Spleen (tissue), 11 donors: ENCODE data around the gene MVB12A. TPM values are rescaled to one million over a fixed set of nuclear protein-coding genes. Genes with fewer than 3 reads are reported as not detected.

ENCODE experiments used
- DNase-seq: peaks from one replicate; pipeline ENCODE4 v3.0.0-alpha.2; 2020
- H3K27ac ChIP-seq, 8 donors: fragments of 200-600 bp; sonication (generic) in 7 of 8; 1 replicate in 4 of 8; 2 replicates in 4 of 8; pipeline versions ENCODE4 v1.5.0 to v1.8.0; 2016 to 2021; ENCODE audit warnings: inconsistent platforms in 4 of 8, mild to moderate bottlenecking in 4 of 8, moderate library complexity in 1 of 8
- H3K27me3 ChIP-seq, 7 donors: fragments of 200-600 bp; sonication (generic) in 6 of 7; replicated peaks in 1 of 7; 1 replicate in 4 of 7; 2 replicates in 3 of 7; pipeline versions ENCODE4 v1.5.0 to v1.8.0; 2016 to 2021; ENCODE audit warnings: inconsistent platforms in 3 of 7, mild to moderate bottlenecking in 1 of 7
- H3K36me3 ChIP-seq, 6 donors: fragments of 200-600 bp; sonication (generic) in 5 of 6; 1 replicate in 4 of 6; 2 replicates in 2 of 6; pipeline versions ENCODE4 v1.5.0 to v1.8.0; 2016 to 2021; ENCODE audit warnings: inconsistent platforms in 2 of 6
- H3K4me1 ChIP-seq, 6 donors: fragments of 200-600 bp; sonication (generic) in 5 of 6; 1 replicate in 3 of 6; 2 replicates in 3 of 6; pipeline versions ENCODE4 v1.5.0 to v1.8.0; 2016 to 2021; ENCODE audit warnings: inconsistent platforms in 3 of 6
- H3K4me3 ChIP-seq, 8 donors: fragments of 200-600 bp; sonication (generic) in 7 of 8; 1 replicate in 4 of 8; 2 replicates in 4 of 8; pipeline versions ENCODE4 v1.5.0 to v1.8.0; 2016 to 2021; ENCODE audit warnings: inconsistent platforms in 4 of 8, mild to moderate bottlenecking in 4 of 8, moderate library complexity in 2 of 8
- H3K9me3 ChIP-seq, 8 donors: fragments of 200-600 bp; sonication (generic) in 7 of 8; 1 replicate in 4 of 8; 2 replicates in 4 of 8; pipeline versions ENCODE4 v1.5.0 to v1.8.0; 2016 to 2021; ENCODE audit warnings: inconsistent platforms in 4 of 8
- CTCF ChIP-seq, 11 experiments: fragments of 200-600 bp in 7 of 11; fragments of 450-650 bp in 4 of 11; sonication (generic) in 4 of 11; IDR thresholded peaks in 8 of 11; conservative IDR thresholded peaks in 3 of 11; 1 replicate in 7 of 11; 2 replicates in 4 of 11; pipeline versions ENCODE4 v1.4.0 to v1.8.0; 2016 to 2021; ENCODE audit warnings: antibody characterized with exemption in 11 of 11, inconsistent platforms in 4 of 11, mild to moderate bottlenecking in 1 of 11
- POLR2A ChIP-seq, 3 donors: fragments of 450-650 bp; IDR thresholded peaks; one replicate each; pipeline ENCODE4 v1.5.1; 2017; ENCODE audit warnings: antibody characterized with exemption in 3 of 3, mild to moderate bottlenecking in 1 of 3
- POLR2AphosphoS5 ChIP-seq, 3 donors: sonication (generic); formaldehyde crosslinking; IDR thresholded peaks; one replicate each; pipeline ENCODE4 v1.5.1; 2017; ENCODE audit warnings: antibody characterized with exemption in 3 of 3
- WGBS, 5 donors: extraction: QIAGEN DNeasy Blood & Tissue Kit in 3 of 5; methylation state at CpG; one replicate each; pipeline versions ENCODE4 v1.1.5 to v1.1.7; 2013 to 2018; 5-methylcytosine and 5-hydroxymethylcytosine counted together
- intact Hi-C: fragments of 100-400 bp; cut with DNase I; formaldehyde crosslinking; loops from one replicate; pipeline ENCODE4 v1.15.0; 2023; ENCODE audit warnings: low total_unique reads
- polyA plus RNA-seq, 3 donors: library from polyadenylated mRNA; stranded (reverse); fragments of 200-250 nt; gene quantifications; one replicate each; pipeline ENCODE4 v1.2.1, GENCODE V29; 2013
- total RNA-seq, 7 donors: library from RNA; depleted of rRNA in 3 of 7; stranded (reverse); fragments of >200 nt in 3 of 7; fragmentation: NEBNext Ultra II Directional in 4 of 7; extraction: Animal tissue kit (Norgen Biotek cat#: 25700) in 4 of 7; gene quantifications; one replicate each; pipeline versions ENCODE4 v1.1.0 to v1.2.1, GENCODE V29; 2016 to 2021
- donor health status: healthy with polysubstance abuse.
- donor health status: DM: no; HTN: no; CAD: no; lungs with moderate emphysema.
- donor health status: DM: no; HTN: no; CAD: no.
- donor health status: Bipolar disorder and iron deficiency.
- donor health status: healthy.
- donor health status: DM: no; HTN: no; CAD: no.
- donor health status: DM: yes; HTN: yes; CAD: no.

MVB12A gene
- total and polyA plus RNA-seq, 10 donors: 31.7 to 62.0 (median 39.9) TPM

GRCh38 chr19:17450264-17451075 lies 30.6 kb downstream of the MVB12A start:
- Histone ChIP-seq H3K4me1 (peaks cover 0 to 32% (median 16%) of the 10 kb centered on the region in 6 donors), H3K4me3 (no peak overlapping the region), H3K27ac (no peak overlapping the region), H3K36me3 (no peaks in the 10 kb centered on the region), H3K9me3 (no peaks in the 10 kb centered on the region), H3K27me3 (peaks cover 0 to 82% (median 37%) of the 10 kb centered on the region in 7 donors)
- WGBS, 5 donors: 45 to 50% (median 48%) methylated on average over 8 of the region's 8 CpGs
- intact Hi-C loops: no loop called here
- TF ChIP-seq CTCF (IDR thresholded peaks at IDR 0.05 in 8 of 11, conservative IDR thresholded peaks at IDR 0.05 in 3 of 11): no peak
- no peak for TF ChIP-seq POLR2A (IDR thresholded peaks at IDR 0.05)
- no peak for TF ChIP-seq POLR2AphosphoS5 (IDR thresholded peaks at IDR 0.05)
- no peak for DNase-seq

- Histone ChIP-seq H3K4me3 (no peak overlapping the region), H3K27me3 (peaks cover 0 to 96% (median 50%) of the 10 kb centered on the region in 7 donors), H3K36me3 (no peaks in the 10 kb centered on the region), H3K4me1 (peaks cover 0 to 38% (median 19%) of the 10 kb centered on the region in 6 donors), H3K27ac (no peak overlapping the region), H3K9me3 (no peaks in the 10 kb centered on the region)
- TF ChIP-seq POLR2AphosphoS5 (IDR thresholded peaks at IDR 0.05): no peak
- TF ChIP-seq CTCF (IDR thresholded peaks at IDR 0.05 in 8 of 11, conservative IDR thresholded peaks at IDR 0.05 in 3 of 11): no peak
- TF ChIP-seq POLR2A (IDR thresholded peaks at IDR 0.05): no peak
- intact Hi-C loops: no loop called here
- WGBS, 5 donors: 86 to 96% (median 89%) methylated on average over 4 of the region's 4 CpGs
- no peak for DNase-seq
Measured at GRCh38 chr19:17451820-17452219, 32.0 kb downstream of the MVB12A start.

- no peak for DNase-seq
- no peak for TF ChIP-seq CTCF (IDR thresholded peaks at IDR 0.05 in 8 of 11, conservative IDR thresholded peaks at IDR 0.05 in 3 of 11)
- no peak for TF ChIP-seq POLR2A (IDR thresholded peaks at IDR 0.05)
- peaks cover 0 to 23% (median 8%) of the 10 kb centered on the region in 6 donors for H3K4me1 ChIP-seq
- H3K4me3 ChIP-seq: no peak overlapping the region
- no peak overlapping the region for H3K27ac ChIP-seq
- WGBS, 5 donors: 14 to 26% (median 22%) methylated on average over 13 of the region's 13 CpGs
- intact Hi-C loops: no loop called here
- H3K36me3 ChIP-seq: no peaks in the 10 kb centered on the region
- no peaks in the 10 kb centered on the region for H3K9me3 ChIP-seq
- H3K27me3 ChIP-seq: peaks cover 0 to 98% (median 57%) of the 10 kb centered on the region in 7 donors
Measured at GRCh38 chr19:17454576-17455071, 34.8 kb downstream of the MVB12A start.
